ENCODE measurements around the gene CEP85. TPM values are rescaled to one million over a fixed set of nuclear protein-coding genes. Genes with fewer than 3 reads are reported as not detected.

CEP85 gene
- total RNA-seq, 4 donors from 2014 or later: 8.6 to 73.8 (median 13.6) TPM

DNA sequence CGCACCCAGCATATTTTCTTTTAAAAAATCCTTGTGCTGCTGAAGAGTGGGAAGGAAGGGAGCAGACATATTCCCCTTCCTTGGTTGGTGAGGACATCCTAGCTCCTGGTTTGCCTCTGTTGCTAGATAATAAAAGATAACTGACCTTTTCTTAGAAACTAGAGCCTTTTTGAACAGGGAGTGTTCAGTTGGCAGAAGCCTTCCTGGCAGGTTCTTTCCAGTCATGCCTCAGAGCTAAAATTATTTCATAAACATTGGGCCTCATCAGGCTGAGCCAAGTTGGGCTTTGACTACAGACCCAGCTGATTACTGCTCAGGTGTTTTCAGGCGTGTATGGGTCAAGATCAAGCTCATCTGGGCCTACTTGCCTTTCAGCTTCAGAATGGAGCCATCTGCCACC is 23.2 kb downstream of the CEP85 start:
- Histone ChIP-seq H3K4me3 (no peak overlapping the region), H3K9me3 (no peaks in the 10 kb centered on the region), H3K4me1 (no peaks in the 10 kb centered on the region), H3K27me3 (no peaks in the 10 kb centered on the region), H3K27ac (no peak overlapping the region), H3K36me3 (peaks cover 0 to 22% (median 3%) of the 10 kb centered on the region in 4 donors)
- in situ Hi-C loops (cut with MboI; ENCODE audit: low pct_ligation_motif_present in 1 of 4, low pct_unique_long_range_greater_than_20kb in 1 of 4, low sequenced_read_pairs in 3 of 4) (no loop called here), intact Hi-C loops (cut with DNase I; ENCODE audit: low total_unique reads) (no loop called here)
- no peak for DNase-seq
- TF ChIP-seq, protein P1, sequence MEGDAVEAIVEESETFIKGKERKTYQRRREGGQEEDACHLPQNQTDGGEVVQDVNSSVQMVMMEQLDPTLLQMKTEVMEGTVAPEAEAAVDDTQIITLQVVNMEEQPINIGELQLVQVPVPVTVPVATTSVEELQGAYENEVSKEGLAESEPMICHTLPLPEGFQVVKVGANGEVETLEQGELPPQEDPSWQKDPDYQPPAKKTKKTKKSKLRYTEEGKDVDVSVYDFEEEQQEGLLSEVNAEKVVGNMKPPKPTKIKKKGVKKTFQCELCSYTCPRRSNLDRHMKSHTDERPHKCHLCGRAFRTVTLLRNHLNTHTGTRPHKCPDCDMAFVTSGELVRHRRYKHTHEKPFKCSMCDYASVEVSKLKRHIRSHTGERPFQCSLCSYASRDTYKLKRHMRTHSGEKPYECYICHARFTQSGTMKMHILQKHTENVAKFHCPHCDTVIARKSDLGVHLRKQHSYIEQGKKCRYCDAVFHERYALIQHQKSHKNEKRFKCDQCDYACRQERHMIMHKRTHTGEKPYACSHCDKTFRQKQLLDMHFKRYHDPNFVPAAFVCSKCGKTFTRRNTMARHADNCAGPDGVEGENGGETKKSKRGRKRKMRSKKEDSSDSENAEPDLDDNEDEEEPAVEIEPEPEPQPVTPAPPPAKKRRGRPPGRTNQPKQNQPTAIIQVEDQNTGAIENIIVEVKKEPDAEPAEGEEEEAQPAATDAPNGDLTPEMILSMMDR (IDR thresholded peaks at IDR 0.05): no peak
- TF ChIP-seq POLR2A (IDR thresholded peaks at IDR 0.05) (no peak), POLR2AphosphoS5 (IDR thresholded peaks at IDR 0.05) (no peak), EP300 (IDR thresholded peaks at IDR 0.05; ENCODE audit: low read depth) (no peak)
- 100% methylated on average over 1 to 2 of the region's 2 CpGs for WGBS, 2 donors (ENCODE audit: low coverage in 1 of 2)

DNA sequence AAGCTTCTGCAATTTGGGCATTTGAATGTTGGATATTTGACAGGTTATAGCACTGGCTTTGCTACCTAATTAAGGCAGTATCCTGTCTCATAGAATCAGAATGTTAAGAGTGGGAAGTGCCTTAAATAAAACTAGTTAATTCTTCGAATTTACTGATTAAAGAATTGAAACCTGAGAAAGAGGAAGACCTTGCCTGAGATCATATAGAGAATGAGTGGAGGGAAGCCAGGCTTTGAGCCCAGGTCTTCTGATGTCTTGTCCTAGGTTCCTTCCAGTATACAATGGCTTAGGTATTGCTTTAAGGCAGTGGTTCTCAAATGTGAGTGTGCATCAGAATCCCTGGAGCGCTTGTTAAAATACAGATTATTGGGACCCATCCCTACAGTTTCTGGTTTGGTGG is 25.0 kb downstream of the CEP85 start:
- Histone ChIP-seq H3K4me1 (no peaks in the 10 kb centered on the region), H3K27ac (no peak overlapping the region), H3K36me3 (peaks cover 0 to 22% (median 5%) of the 10 kb centered on the region in 4 donors)

DNA sequence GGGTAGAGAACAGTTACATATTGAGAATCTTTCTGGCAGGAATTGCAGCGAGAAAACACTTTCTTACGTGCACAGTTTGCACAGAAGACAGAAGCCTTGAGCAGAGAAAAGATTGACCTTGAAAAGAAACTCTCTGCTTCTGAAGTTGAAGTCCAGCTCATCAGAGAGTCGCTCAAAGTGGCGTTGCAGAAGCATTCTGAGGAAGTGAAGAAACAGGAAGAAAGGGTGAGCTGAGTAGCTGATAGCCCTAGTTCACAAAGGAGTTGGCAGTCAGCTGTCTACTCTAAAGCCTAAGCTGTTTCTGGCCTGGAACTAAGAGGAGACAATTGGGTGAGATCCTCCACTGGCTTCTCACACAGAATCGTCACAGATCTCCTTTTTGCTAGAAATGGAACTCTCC is 25.6 kb downstream of the CEP85 start:
- no peak for DNase-seq
- intact Hi-C loops (cut with DNase I; ENCODE audit: low total_unique reads): no loop called here
- no peaks in the 10 kb centered on the region for H3K9me3 ChIP-seq
- H3K27ac ChIP-seq: no peak overlapping the region
- H3K27me3 ChIP-seq: no peaks in the 10 kb centered on the region
- H3K4me1 ChIP-seq: no peaks in the 10 kb centered on the region
- H3K4me3 ChIP-seq: no peak overlapping the region
- 80 to 96% methylated on average over 5 of the region's 5 CpGs for WGBS, 2 donors (ENCODE audit: low coverage in 1 of 2)
- TF ChIP-seq EP300 (IDR thresholded peaks at IDR 0.05; ENCODE audit: low read depth): no peak
- no peak for TF ChIP-seq POLR2A (IDR thresholded peaks at IDR 0.05)
- TF ChIP-seq, protein P1 (IDR thresholded peaks at IDR 0.05): no peak
- TF ChIP-seq POLR2AphosphoS5 (IDR thresholded peaks at IDR 0.05): no peak
- peaks cover 0 to 22% (median 5%) of the 10 kb centered on the region in 4 donors for H3K36me3 ChIP-seq
- in situ Hi-C loops (cut with MboI; ENCODE audit: low pct_ligation_motif_present in 1 of 4, low pct_unique_long_range_greater_than_20kb in 1 of 4, low sequenced_read_pairs in 3 of 4): no loop called here

More for the DNA sequence above, 25.0 kb downstream of the CEP85 start:
- in situ Hi-C loops (cut with MboI; ENCODE audit: low pct_ligation_motif_present in 1 of 4, low pct_unique_long_range_greater_than_20kb in 1 of 4, low sequenced_read_pairs in 3 of 4) (no loop called here), intact Hi-C loops (cut with DNase I; ENCODE audit: low total_unique reads) (no loop called here)
- 82 to 100% methylated on average over 2 of the region's 2 CpGs for WGBS, 2 donors (ENCODE audit: low coverage in 1 of 2)
- no peak for DNase-seq
- Histone ChIP-seq H3K4me3 (no peak overlapping the region), H3K27me3 (no peaks in the 10 kb centered on the region), H3K9me3 (no peaks in the 10 kb centered on the region)
- no peak for TF ChIP-seq EP300 (IDR thresholded peaks at IDR 0.05; ENCODE audit: low read depth)
- TF ChIP-seq POLR2A (IDR thresholded peaks at IDR 0.05): no peak
- TF ChIP-seq POLR2AphosphoS5 (IDR thresholded peaks at IDR 0.05): no peak
- TF ChIP-seq, protein P1 (IDR thresholded peaks at IDR 0.05): no peak

DNA sequence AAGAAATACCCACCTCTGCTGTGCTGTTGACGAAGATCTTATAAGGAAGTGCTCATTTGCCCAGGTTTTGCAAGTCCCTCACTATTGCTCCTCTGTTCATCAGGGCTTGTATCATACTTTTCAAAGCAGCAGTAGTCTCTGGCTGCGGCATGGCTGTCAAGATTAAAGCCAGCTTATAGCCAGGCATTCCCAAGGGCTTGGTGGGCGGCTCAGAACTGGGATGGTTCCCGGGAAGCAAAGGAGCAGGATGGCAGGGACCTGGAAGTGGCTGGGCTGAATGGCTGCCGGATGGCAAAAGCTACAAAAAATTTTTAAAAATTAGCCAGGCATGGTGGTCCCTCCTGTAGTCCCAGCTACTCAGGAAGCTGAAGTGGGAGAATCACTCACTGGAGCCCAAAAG is 29.2 kb downstream of the CEP85 start:
- in situ Hi-C loops (cut with MboI; ENCODE audit: low pct_ligation_motif_present in 1 of 4, low pct_unique_long_range_greater_than_20kb in 1 of 4, low sequenced_read_pairs in 3 of 4) (no loop called here), intact Hi-C loops (cut with DNase I; ENCODE audit: low total_unique reads) (no loop called here)
- H3K9me3 ChIP-seq: no peaks in the 10 kb centered on the region
- peaks cover 0 to 13% (median 4%) of the 10 kb centered on the region in 4 donors for H3K36me3 ChIP-seq
- H3K27ac ChIP-seq: no peak overlapping the region
- no peak overlapping the region for H3K4me3 ChIP-seq
- TF ChIP-seq, protein P1 (IDR thresholded peaks at IDR 0.05): no peak
- TF ChIP-seq POLR2A (IDR thresholded peaks at IDR 0.05) (no peak), POLR2AphosphoS5 (IDR thresholded peaks at IDR 0.05) (no peak), EP300 (IDR thresholded peaks at IDR 0.05; ENCODE audit: low read depth) (no peak)
- H3K4me1 ChIP-seq: no peaks in the 10 kb centered on the region
- no peaks in the 10 kb centered on the region for H3K27me3 ChIP-seq
- WGBS, 2 donors (ENCODE audit: low coverage in 1 of 2): 88 to 89% methylated on average over 2 to 5 of the region's 5 CpGs
- DNase-seq: no peak
